ENCODE results near the gene UPF3B.
"Not testable (repeated sequence)": the region's sequence is repeated elsewhere in the genome, so short reads cannot be mapped to it uniquely, and the experiment has no call there.

UPF3B gene

GRCh38 chrX:119826399-119826959, 26.3 kb downstream of the UPF3B start:
- DNase-seq (ENCODE audit: low read depth in 1 of 2, low spot score in 1 of 2), result no peak

DNA sequence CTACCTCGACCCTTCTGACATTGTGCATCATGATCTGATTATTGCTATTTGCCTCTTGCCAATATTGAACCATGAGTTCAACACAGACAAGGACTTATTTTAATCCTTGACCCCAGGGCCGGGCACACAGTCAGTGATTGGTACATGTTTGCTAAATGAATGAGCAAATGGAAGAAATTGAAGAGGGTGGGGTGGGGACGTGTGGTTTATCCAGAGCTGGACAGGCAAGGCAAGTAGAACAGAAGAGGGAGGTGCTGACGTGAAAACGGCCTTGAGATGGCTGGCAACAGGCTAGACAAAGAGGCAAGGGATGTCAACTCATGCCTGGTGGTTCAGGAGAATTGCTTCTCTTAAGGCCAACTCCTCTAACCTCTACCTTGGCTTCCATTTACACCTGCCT, 28.5 kb downstream of the UPF3B start:
- not testable (repeated sequence) for DNase-seq (ENCODE audit: low read depth in 1 of 2, low spot score in 1 of 2)

DNA sequence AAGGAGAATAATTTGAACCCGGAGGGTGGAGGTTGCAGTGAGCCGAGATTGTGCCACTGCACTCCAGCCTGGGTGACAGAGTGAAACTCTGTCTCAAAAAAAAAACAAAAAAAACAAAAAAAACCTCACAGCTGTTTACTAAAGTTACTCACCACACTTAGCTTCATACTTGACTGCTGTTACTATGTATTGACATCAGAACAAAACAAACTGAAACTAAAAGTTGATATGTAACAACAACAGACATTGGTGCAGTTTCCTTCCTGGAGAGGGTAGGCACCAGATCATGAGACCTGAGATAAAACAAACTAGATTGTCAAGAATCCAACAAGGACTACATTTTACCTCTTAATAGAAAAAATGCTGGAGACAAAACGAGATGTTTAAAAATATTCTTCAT, 31.1 kb downstream of the UPF3B start:
- not testable (repeated sequence) for DNase-seq (ENCODE audit: low read depth in 1 of 2, low spot score in 1 of 2)

GRCh38 chrX:119817130-119817690, 35.6 kb downstream of the UPF3B start:
- no peak for DNase-seq (ENCODE audit: low read depth in 1 of 2, low spot score in 1 of 2)

DNA sequence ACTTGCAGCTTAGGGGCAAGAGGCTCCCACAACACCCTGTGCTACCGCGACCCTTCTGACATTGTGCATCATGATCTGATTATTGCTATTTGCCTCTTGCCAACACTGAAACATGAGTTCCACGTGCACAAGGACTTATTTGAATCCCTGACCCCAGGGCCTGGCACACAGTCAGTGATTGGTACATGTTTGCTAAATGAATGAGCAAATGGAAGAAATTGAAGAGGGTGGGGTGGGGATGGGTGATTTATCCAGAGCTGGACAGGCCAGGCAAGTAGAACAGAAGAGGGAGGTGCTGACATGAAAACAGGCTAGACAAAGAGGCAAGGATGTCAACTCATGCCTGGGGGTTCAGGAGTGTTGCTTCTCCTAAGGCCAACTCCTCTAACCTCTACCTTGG, 36.5 kb downstream of the UPF3B start:
- no peak for DNase-seq (ENCODE audit: low read depth in 1 of 2, low spot score in 1 of 2)

- no peak for DNase-seq (ENCODE audit: low read depth in 1 of 2, low spot score in 1 of 2)
Measured at GRCh38 chrX:119809185-119809666, 43.5 kb downstream of the UPF3B start.

GRCh38 chrX:119808461-119808860, 44.3 kb downstream of the UPF3B start:
- DNase-seq (ENCODE audit: low read depth in 1 of 2, low spot score in 1 of 2), result not testable (repeated sequence)

- DNase-seq (ENCODE audit: low read depth in 1 of 2, low spot score in 1 of 2), result no peak
Measured at GRCh38 chrX:119802546-119802945, 50.2 kb downstream of the UPF3B start.

- no peak for DNase-seq (ENCODE audit: low read depth in 1 of 2, low spot score in 1 of 2)
Measured at GRCh38 chrX:119801253-119802221, 51.2 kb downstream of the UPF3B start.

- DNase-seq (ENCODE audit: low read depth in 1 of 2, low spot score in 1 of 2), result peak; percentile 52 to 71
Measured at GRCh38 chrX:119791437-119792231, 61.1 kb downstream of the UPF3B start, which contains the start of gene RPL39. Gene RPL39 (minus strand): TSS chrX:119791630. CDS start chrX:119791576, 54 bp downstream.

GRCh38 chrX:119790977-119791436, 61.8 kb downstream of the UPF3B start:
- peak; percentile 21 to 29 for DNase-seq (ENCODE audit: low read depth in 1 of 2, low spot score in 1 of 2)

GRCh38 chrX:119784747-119785446, 67.9 kb downstream of the UPF3B start:
- peak; percentile 6 to 14 for DNase-seq (ENCODE audit: low read depth in 1 of 2, low spot score in 1 of 2)
